ENCODE data around the gene SMIM45.
A peak's percentile ranks its signal among the peaks of the same experiment; 100 is the strongest.

Gene SMIM45

GRCh38 chr22:41916745-41917358 lies 35.1 kb upstream of the SMIM45 start:
- H3K9me3 ChIP-seq, result no peaks in the 10 kb centered on the region
- H3K4me1 ChIP-seq (ENCODE audit: insufficient read depth), result peaks cover 5% of the 10 kb centered on the region
- no peak overlapping the region for H3K4me3 ChIP-seq
- TF ChIP-seq POLR2A (IDR thresholded peaks at IDR 0.05) (no peak), EP300 (IDR thresholded peaks at IDR 0.05) (no peak)
- TF ChIP-seq, protein P1, sequence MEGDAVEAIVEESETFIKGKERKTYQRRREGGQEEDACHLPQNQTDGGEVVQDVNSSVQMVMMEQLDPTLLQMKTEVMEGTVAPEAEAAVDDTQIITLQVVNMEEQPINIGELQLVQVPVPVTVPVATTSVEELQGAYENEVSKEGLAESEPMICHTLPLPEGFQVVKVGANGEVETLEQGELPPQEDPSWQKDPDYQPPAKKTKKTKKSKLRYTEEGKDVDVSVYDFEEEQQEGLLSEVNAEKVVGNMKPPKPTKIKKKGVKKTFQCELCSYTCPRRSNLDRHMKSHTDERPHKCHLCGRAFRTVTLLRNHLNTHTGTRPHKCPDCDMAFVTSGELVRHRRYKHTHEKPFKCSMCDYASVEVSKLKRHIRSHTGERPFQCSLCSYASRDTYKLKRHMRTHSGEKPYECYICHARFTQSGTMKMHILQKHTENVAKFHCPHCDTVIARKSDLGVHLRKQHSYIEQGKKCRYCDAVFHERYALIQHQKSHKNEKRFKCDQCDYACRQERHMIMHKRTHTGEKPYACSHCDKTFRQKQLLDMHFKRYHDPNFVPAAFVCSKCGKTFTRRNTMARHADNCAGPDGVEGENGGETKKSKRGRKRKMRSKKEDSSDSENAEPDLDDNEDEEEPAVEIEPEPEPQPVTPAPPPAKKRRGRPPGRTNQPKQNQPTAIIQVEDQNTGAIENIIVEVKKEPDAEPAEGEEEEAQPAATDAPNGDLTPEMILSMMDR (IDR thresholded peaks at IDR 0.05), result no peak
- 44 to 52% (median 51%) methylated on average over 10 of the region's 10 CpGs for WGBS, 3 donors
- DNase-seq, result no peak
- no peaks in the 10 kb centered on the region for H3K36me3 ChIP-seq
- no peak overlapping the region for H3K27ac ChIP-seq
- intact Hi-C loops (cut with DNase I), result no loop called here
- H3K27me3 ChIP-seq, result peaks cover 4% of the 10 kb centered on the region

- Histone ChIP-seq H3K4me3 (no peak overlapping the region), H3K36me3 (no peaks in the 10 kb centered on the region), H3K27ac (no peak overlapping the region), H3K4me1 (ENCODE audit: insufficient read depth) (peaks cover 5% of the 10 kb centered on the region), H3K9me3 (no peaks in the 10 kb centered on the region), H3K27me3 (peaks cover 4% of the 10 kb centered on the region)
- DNase-seq, result no peak
- 50 to 61% (median 52%) methylated on average over 11 of the region's 11 CpGs for whole genome bisulfite sequencing, 3 donors
- no peak for TF ChIP-seq EP300 (IDR thresholded peaks at IDR 0.05)
- TF ChIP-seq, protein P1 (IDR thresholded peaks at IDR 0.05), result no peak
- TF ChIP-seq POLR2A (IDR thresholded peaks at IDR 0.05), result no peak
- intact Hi-C loops (cut with DNase I), result no loop called here
Measured at GRCh38 chr22:41917375-41917902, 34.5 kb upstream of the SMIM45 start.

DNA sequence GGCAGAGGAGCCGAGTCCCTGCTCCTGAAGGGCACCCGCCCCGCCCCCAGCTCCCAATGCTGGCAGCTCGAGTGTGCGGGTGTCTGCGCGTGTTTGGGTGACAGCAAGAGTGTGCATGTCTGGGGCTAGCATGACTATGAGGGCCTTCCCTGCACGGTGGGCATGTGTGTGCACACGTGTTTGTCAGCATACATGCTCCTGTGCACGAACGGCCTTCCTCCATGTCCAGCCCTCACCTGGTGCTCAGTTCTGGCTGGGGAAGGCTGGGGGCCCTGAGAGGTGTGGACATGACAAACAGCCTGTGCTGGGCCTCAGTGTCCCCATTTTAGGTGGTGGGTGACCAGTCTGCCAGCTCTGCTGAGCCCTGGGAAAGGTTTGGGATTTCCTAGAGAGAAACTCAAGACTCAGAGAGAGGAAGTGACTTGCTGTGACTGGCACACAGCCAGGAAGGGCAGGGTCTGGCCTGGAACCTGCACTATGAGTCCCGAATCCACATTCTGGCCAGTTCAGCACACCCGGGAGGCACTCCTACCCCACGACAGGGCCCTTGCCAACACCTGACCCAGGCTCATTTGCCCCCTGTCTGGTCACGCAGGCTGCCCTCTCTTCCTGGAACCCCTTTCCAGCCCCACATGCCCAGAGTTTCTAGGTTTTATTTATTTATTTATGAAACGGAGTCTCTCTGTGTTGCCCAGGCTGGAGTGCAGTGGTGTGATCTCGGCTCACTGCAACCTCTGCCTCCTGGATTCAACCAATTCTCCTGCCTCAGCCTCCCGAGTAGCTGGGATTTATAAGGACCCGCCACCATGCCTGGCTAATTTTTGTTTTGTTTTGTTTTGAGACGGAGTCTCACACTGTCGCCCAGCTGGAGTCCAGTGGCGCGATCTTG lies 33.8 kb upstream of the SMIM45 start:
- WGBS, 3 donors, result 57 to 68% (median 61%) methylated on average over 23 of the region's 23 CpGs
- H3K4me3 ChIP-seq, result no peak overlapping the region
- H3K27me3 ChIP-seq, result peaks cover 4% of the 10 kb centered on the region
- intact Hi-C loops (cut with DNase I), result no loop called here
- H3K36me3 ChIP-seq, result no peaks in the 10 kb centered on the region
- DNase-seq, result no peak
- no peak overlapping the region for H3K27ac ChIP-seq
- H3K9me3 ChIP-seq, result no peaks in the 10 kb centered on the region
- TF ChIP-seq, protein P1 (IDR thresholded peaks at IDR 0.05), result no peak
- TF ChIP-seq POLR2A (IDR thresholded peaks at IDR 0.05), result no peak
- TF ChIP-seq EP300 (IDR thresholded peaks at IDR 0.05), result no peak
- H3K4me1 ChIP-seq (ENCODE audit: insufficient read depth), result peaks cover 5% of the 10 kb centered on the region

DNA sequence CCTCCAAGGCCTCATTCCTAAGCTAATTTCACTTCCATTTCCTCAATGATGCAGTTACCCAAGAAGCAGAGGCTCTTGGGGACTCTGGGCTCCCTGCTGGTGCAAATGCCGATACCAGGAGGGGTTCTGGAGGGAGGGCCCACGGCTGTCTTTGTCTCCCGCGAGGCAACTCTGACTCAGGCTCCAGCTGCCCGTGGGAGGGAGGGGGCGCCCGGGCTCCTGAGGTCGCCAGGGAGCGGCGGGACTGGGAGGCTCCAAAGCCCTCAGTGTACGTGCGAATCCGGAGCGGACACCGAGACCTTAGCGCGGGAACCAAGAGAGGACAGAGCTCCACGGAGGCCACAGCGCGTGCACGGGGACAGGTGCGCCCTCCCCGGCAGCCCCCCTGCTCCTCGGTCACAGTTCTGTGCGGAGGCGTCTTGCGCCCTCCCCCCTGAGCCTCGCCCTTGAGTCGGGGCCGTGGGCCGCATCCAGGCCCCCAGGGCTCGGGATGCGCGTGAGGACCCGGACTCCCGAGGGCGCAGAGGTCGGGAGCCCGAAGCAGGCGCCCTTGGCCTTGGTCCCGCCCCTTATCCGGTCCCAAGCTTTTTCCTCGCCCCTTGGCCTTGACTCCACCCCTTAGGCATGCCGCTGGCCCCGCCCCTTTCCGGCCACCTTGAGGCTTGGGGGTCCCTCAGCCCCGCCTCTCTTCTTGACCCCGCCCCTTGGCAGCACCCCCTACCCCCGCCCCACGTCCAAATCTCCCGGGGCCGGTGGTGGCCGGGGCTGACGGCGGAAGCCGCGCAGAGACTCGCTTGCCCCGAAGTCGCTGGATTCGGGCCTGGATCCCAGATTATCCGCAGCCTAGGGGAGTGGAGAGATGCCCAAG lies 32.4 kb upstream of the SMIM45 start:
- Histone ChIP-seq H3K4me3 (no peak overlapping the region), H3K36me3 (no peaks in the 10 kb centered on the region), H3K27me3 (peaks cover 4% of the 10 kb centered on the region), H3K4me1 (ENCODE audit: insufficient read depth) (peaks cover 5% of the 10 kb centered on the region), H3K9me3 (no peaks in the 10 kb centered on the region), H3K27ac (no peak overlapping the region)
- WGBS, 3 donors, result 1 to 4% (median 2%) methylated on average over 45 to 62 of the region's 62 CpGs
- intact Hi-C loops (cut with DNase I), result no loop called here
- TF ChIP-seq EP300 (IDR thresholded peaks at IDR 0.05) (no peak), POLR2A (IDR thresholded peaks at IDR 0.05) (no peak)
- TF ChIP-seq, protein P1 (IDR thresholded peaks at IDR 0.05), result no peak
- peak in 4 of 5 donors; percentile 32 to 62 (median 50) for DNase-seq

Data from ovary (tissue), 7 donors.